Right lobe of liver (tissue), 6 donors: ENCODE data around the gene HOXA10. TPM values are rescaled to one million over a fixed set of nuclear protein-coding genes. Genes with fewer than 3 reads are reported as not detected.

Experiments used
- ATAC-seq, 4 donors: fragments of 200-7000 bp; cut with Tn5 transposase; one replicate each; pipeline ENCODE4 v1.9.1; 2020; ENCODE audit warnings: mild to moderate bottlenecking in 4 of 4, moderate library complexity in 4 of 4
- DNase-seq, 3 donors: peaks; one replicate each; pipeline ENCODE4 v3.0.0-alpha.2; 2020
- H3K27ac ChIP-seq, 3 donors: fragments of 200-600 bp; one replicate each; pipeline ENCODE4 v1.8.0; 2022
- H3K27me3 ChIP-seq, 2 donors: fragments of 200-600 bp; one replicate each; pipeline ENCODE4 v1.8.0; 2022
- H3K36me3 ChIP-seq, 4 donors: fragments of 200-600 bp; sonication (generic) in 1 of 4; one replicate each; pipeline versions ENCODE4 v1.5.1 to v1.8.0; 2017 to 2022; ENCODE audit warnings: control low read depth in 1 of 4
- H3K4me1 ChIP-seq, 4 donors: fragments of 200-600 bp; sonication (generic) in 1 of 4; one replicate each; pipeline versions ENCODE4 v1.5.1 to v1.8.0; 2017 to 2022; ENCODE audit warnings: control low read depth in 1 of 4
- H3K4me3 ChIP-seq, 3 donors: fragments of 200-600 bp; one replicate each; pipeline ENCODE4 v1.8.0; 2022
- H3K9me3 ChIP-seq, 4 donors: fragments of 200-600 bp; sonication (generic) in 1 of 4; one replicate each; pipeline versions ENCODE4 v1.5.1 to v1.8.0; 2017 to 2022; ENCODE audit warnings: control low read depth in 1 of 4
- POLR2A ChIP-seq: fragments of 450-650 bp; IDR thresholded peaks from one replicate; pipeline ENCODE4 v1.6.1; 2017; ENCODE audit warnings: antibody characterized with exemption, mild to moderate bottlenecking
- WGBS: methylation state at CpG from one replicate; pipeline ENCODE4 v1.1.6; 2018; ENCODE audit warnings: low coverage, low lambda C conversion rate; ENCODE audit not compliant: insufficient coverage; ENCODE audit errors: missing lambda C conversion rate; 5-methylcytosine and 5-hydroxymethylcytosine counted together
- intact Hi-C, 2 donors: fragments of 100-400 bp; cut with DNase I; formaldehyde crosslinking; loops; one replicate each; pipeline versions ENCODE4 v1.11.2 to v1.14.1; 2022
- total RNA-seq, 6 experiments: library from RNA; depleted of rRNA in 2 of 6; stranded (reverse); fragments of >200 nt in 2 of 6; fragmentation: NEBNext Ultra II Directional in 3 of 6; extraction: Animal tissue kit (Norgen Biotek cat#: 25700) in 3 of 6; gene quantifications; one replicate each; pipeline versions ENCODE4 v1.1.0 to v1.2.4, GENCODE V29; 2016 to 2023
- TF ChIP-seq, protein P1 (sequence below), 4 donors: fragments of 200-600 bp in 3 of 4; fragments of 450-650 bp in 1 of 4; IDR thresholded peaks; one replicate each; pipeline versions ENCODE4 v1.5.1 to v1.8.0; 2016 to 2022; ENCODE audit warnings: antibody characterized with exemption in 4 of 4, mild to moderate bottlenecking in 2 of 4
- donor health status: DM: no; HTN: yes; CAD: no.
- donor health status: DM: no; HTN: no; CAD: no.
- donor health status: DM: no; HTN: no; CAD: no.
- donor health status: DM: no; HTN: yes; CAD: no.
- donor health status: DM: no; HTN: yes; CAD: no.

HOXA10 gene
- total RNA-seq, 6 experiments from 2014 or later: not detected

DNA sequence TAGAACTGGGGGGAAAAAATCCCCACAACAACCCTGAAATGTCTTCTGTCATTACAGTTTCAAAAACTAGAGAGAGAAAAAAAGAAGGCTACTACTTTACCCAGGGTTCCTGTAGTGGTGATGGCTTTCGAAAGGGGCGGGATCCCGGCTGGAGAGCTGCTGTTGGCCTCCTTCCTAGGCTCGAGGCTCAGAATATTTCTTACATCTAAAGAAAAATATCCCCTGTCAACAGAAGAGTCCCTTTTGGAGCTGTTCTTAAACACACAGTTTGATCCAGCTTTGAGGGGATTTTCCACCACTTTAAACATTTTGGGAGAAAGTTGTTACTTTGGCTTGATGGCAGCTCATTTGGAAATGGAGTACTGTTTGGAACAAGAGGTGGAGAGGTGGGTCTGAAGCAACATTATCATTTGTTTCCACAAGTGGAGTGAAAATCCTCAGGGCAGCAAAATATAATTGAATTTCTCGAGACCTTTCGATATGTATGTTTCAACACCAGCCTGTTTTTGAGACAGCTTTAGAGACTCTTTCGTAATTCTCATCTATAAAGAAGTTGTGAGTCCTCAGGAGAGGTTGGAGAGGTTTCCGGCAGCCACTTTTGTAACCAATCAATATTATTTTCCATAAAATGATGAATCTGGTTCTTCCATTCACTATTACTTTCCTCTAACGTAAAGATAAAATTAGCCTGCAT lies 20.7 kb upstream of the HOXA10 start:
- H3K27ac ChIP-seq: no peak overlapping the region
- peaks cover 37 to 84% of the 10 kb centered on the region in 2 donors for H3K27me3 ChIP-seq
- ATAC-seq (no peak), DNase-seq (no peak)
- WGBS: 21% methylated on average over 9 of the region's 9 CpGs
- H3K4me3 ChIP-seq: no peak overlapping the region
- no peaks in the 10 kb centered on the region for H3K36me3 ChIP-seq
- H3K4me1 ChIP-seq: peaks cover 0 to 12% (median 5%) of the 10 kb centered on the region in 4 donors
- H3K9me3 ChIP-seq: no peaks in the 10 kb centered on the region
- TF ChIP-seq, protein P1, sequence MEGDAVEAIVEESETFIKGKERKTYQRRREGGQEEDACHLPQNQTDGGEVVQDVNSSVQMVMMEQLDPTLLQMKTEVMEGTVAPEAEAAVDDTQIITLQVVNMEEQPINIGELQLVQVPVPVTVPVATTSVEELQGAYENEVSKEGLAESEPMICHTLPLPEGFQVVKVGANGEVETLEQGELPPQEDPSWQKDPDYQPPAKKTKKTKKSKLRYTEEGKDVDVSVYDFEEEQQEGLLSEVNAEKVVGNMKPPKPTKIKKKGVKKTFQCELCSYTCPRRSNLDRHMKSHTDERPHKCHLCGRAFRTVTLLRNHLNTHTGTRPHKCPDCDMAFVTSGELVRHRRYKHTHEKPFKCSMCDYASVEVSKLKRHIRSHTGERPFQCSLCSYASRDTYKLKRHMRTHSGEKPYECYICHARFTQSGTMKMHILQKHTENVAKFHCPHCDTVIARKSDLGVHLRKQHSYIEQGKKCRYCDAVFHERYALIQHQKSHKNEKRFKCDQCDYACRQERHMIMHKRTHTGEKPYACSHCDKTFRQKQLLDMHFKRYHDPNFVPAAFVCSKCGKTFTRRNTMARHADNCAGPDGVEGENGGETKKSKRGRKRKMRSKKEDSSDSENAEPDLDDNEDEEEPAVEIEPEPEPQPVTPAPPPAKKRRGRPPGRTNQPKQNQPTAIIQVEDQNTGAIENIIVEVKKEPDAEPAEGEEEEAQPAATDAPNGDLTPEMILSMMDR (IDR thresholded peaks at IDR 0.05): no peak
- TF ChIP-seq POLR2A: no peak
- intact Hi-C loops: no loop called here

DNA sequence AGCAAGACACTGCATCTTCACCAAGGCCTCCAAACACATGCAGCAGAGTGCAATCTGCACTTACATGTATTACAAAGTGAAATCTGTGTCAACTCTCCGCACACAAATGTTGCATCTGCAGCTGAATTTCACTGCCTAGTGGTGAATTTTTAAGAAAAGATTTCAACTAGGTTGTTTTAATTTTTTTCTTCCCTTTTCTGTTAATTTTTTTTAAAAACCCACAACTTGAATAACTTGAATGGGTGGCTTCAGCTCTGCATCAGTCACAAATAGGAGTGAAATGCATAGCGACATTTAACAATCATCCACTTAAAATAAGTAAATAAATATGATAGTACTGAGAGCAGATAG lies 19.9 kb upstream of the HOXA10 start:
- Histone ChIP-seq H3K27ac (no peak overlapping the region), H3K4me1 (peaks cover 0 to 15% (median 5%) of the 10 kb centered on the region in 4 donors), H3K36me3 (no peaks in the 10 kb centered on the region), H3K4me3 (no peak overlapping the region), H3K27me3 (peaks cover 36 to 87% of the 10 kb centered on the region in 2 donors), H3K9me3 (no peaks in the 10 kb centered on the region)
- intact Hi-C loops: no loop called here
- TF ChIP-seq, protein P1 (IDR thresholded peaks at IDR 0.05): no peak
- no peak for TF ChIP-seq POLR2A
- ATAC-seq (no peak), DNase-seq (no peak)
- 34% methylated on average over 2 of the region's 2 CpGs for WGBS

DNA sequence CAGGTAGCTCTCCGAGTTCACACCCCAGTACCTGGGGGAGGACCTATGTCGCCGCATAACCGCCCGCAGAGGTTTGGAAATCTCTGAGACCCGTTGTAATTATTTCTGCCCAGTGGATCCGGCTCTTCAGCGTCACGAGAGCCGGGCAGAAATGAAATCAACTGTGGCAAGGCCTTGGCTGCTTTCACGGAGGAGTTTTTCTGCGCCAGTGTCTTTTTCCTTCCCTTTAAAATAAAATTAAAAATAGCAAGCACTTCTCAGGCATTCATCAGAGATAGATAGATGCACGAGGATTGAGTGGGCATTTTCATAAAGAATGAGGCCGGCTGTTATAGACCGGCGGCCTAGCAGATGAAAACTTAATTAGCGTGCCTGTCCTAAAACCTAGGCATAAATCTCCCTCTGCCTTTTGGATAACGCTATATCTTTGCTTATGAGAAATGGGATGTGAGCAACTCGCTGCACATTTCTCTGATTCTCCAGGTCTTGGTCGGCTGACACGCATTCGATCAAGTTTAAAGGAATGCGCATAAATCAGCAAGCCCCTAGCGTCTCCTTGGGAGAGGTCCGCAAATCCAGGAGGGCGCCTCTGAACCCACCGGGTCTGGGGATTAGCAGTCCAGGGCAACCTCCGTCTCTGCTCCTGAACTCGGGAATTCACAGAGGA lies 19.3 kb upstream of the HOXA10 start:
- no peak overlapping the region for H3K27ac ChIP-seq
- DNase-seq: no peak
- intact Hi-C loops: no loop called here

GRCh38 chr7:27192546-27193334 lies 18.6 kb upstream of the HOXA10 start:
- peaks cover 31 to 87% of the 10 kb centered on the region in 2 donors for H3K27me3 ChIP-seq

More for the DNA sequence above, 19.3 kb upstream of the HOXA10 start:
- H3K36me3 ChIP-seq: no peaks in the 10 kb centered on the region
- peaks cover 31 to 87% of the 10 kb centered on the region in 2 donors for H3K27me3 ChIP-seq
- no peaks in the 10 kb centered on the region for H3K9me3 ChIP-seq
- H3K4me1 ChIP-seq: peaks cover 0 to 18% (median 5%) of the 10 kb centered on the region in 4 donors
- 16% methylated on average over 29 of the region's 29 CpGs for WGBS
- no peak overlapping the region for H3K4me3 ChIP-seq
- no peak for ATAC-seq
- TF ChIP-seq, protein P1 (IDR thresholded peaks at IDR 0.05): no peak
- TF ChIP-seq POLR2A: no peak

More at GRCh38 chr7:27192546-27193334, 18.6 kb upstream of the HOXA10 start:
- no peaks in the 10 kb centered on the region for H3K36me3 ChIP-seq
- H3K4me3 ChIP-seq: no peak overlapping the region
- H3K9me3 ChIP-seq: no peaks in the 10 kb centered on the region
- DNase-seq: peak in 1 of 3 donors; percentile 47
- intact Hi-C loops: no loop called here
- no peak overlapping the region for H3K27ac ChIP-seq
- peak; percentile 23 to 40 (median 31) for ATAC-seq
- H3K4me1 ChIP-seq: peaks cover 0 to 24% (median 5%) of the 10 kb centered on the region in 4 donors
- TF ChIP-seq, protein P1 (IDR thresholded peaks at IDR 0.05): no peak
- no peak for TF ChIP-seq POLR2A
- 3% methylated on average over 13 of the region's 78 CpGs for WGBS
